Rectal smooth muscle tissue (tissue), 1 donor: ENCODE results near the gene SRXN1.

Experiments
- H3K27ac ChIP-seq: one replicate; pipeline ENCODE4 v1.7.0; 2013; ENCODE audit warnings: low read depth, low read length, inconsistent platforms
- H3K27me3 ChIP-seq: one replicate; pipeline ENCODE4 v1.7.0; 2013; ENCODE audit warnings: low read length; ENCODE audit not compliant: control insufficient read depth, insufficient read depth
- H3K36me3 ChIP-seq: one replicate; pipeline ENCODE4 v1.7.0; 2013; ENCODE audit warnings: low read length; ENCODE audit not compliant: control insufficient read depth, insufficient read depth
- H3K4me1 ChIP-seq: one replicate; pipeline ENCODE4 v1.7.0; 2013; ENCODE audit warnings: low read length; ENCODE audit not compliant: control insufficient read depth, insufficient read depth
- H3K4me3 ChIP-seq: one replicate; pipeline ENCODE4 v1.7.0; 2013; ENCODE audit warnings: low read length
- H3K9ac ChIP-seq: one replicate; pipeline ENCODE4 v1.7.0; 2013; ENCODE audit warnings: low read length

The SRXN1 gene

DNA sequence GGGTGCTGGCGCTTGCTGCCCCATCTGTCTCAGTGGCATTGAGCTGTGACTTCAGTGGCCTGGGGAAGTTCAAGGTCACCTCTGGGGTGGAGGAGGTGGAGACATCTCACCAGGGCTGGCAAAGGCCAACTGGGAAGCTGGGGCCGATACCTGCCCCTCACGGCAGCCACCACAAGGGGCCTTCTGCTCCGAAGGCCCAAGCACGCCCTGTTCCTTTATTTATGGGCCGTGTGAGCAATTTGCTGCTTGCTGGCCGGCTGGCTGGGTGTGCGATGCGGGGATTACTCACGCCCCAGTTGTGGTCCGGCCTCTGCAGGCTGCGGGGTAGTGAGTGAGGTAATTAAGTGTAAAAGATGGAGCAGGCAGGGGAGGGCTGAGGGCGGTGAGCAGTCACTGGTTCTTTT, 35.8 kb upstream of the SRXN1 start:
- Histone ChIP-seq H3K9ac (no peak overlapping the region), H3K27ac (no peak overlapping the region), H3K4me1 (no peaks in the 10 kb centered on the region), H3K4me3 (no peak overlapping the region), H3K27me3 (peaks cover 2% of the 10 kb centered on the region), H3K36me3 (no peaks in the 10 kb centered on the region)

DNA sequence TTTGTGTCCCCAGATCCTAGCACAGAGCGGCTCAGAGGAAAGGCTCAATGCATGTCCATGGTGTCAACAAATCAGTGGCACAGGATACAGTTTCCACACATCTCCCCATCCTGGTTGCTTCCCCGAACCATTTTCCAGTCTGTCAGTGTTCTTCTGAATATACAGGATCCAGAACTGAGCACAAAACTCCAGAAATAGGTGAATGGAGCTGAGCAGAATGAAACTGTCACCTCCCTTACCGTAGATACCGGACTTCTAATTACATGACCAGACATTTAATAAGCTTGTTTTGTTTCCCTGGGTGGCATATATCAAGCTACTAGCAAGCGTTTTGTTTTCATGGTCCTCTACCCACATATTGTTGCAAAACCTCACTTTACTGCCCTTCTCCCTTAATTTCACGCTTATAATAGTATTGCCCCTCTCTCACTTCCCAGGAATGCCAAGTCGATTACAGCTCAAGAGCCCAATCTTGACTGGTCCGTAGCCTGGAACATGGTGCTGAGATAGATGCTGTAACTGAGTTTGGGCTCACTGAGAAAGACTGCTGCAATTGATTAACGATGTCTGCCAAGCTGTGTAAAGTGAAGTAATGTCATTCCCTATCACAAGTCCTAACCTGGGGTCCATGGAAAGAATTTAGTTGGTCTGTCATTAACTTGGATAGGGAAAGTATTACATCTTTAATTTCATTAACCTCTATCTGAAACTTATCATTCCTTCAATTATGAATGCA, 34.6 kb upstream of the SRXN1 start:
- no peaks in the 10 kb centered on the region for H3K36me3 ChIP-seq
- H3K4me3 ChIP-seq, result no peak overlapping the region
- H3K27me3 ChIP-seq, result peaks cover 2% of the 10 kb centered on the region
- no peaks in the 10 kb centered on the region for H3K4me1 ChIP-seq
- no peak overlapping the region for H3K9ac ChIP-seq
- no peak overlapping the region for H3K27ac ChIP-seq

- no peaks in the 10 kb centered on the region for H3K36me3 ChIP-seq
- H3K27me3 ChIP-seq, result peaks cover 2% of the 10 kb centered on the region
- H3K4me3 ChIP-seq, result no peak overlapping the region
Measured at GRCh38 chr20:684676-685319, 31.8 kb upstream of the SRXN1 start.

DNA sequence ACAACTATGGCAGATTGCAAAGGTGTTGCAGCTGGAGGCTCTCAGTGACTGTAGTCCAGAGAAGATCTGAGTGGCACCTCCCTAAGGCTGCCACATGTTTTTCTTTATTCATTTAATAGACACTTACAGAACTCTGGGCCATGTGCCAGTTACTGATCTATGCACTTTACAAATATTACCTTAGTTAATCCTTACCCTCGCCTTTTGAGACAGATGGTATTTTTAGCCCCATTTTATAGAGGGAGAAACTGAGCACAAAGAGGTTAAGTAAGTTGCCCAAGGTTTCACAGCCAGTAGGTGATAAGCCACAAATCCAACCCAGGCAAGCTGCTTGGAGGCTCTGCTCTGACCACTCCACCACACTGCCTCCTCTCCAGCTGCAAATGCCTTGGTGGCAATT, 29.1 kb upstream of the SRXN1 start:
- Histone ChIP-seq H3K36me3 (no peaks in the 10 kb centered on the region), H3K27me3 (no peaks in the 10 kb centered on the region), H3K27ac (no peak overlapping the region), H3K4me3 (no peak overlapping the region), H3K9ac (no peak overlapping the region), H3K4me1 (no peaks in the 10 kb centered on the region)

More at GRCh38 chr20:684676-685319, 31.8 kb upstream of the SRXN1 start:
- Histone ChIP-seq H3K27ac (no peak overlapping the region), H3K9ac (no peak overlapping the region), H3K4me1 (no peaks in the 10 kb centered on the region)

DNA sequence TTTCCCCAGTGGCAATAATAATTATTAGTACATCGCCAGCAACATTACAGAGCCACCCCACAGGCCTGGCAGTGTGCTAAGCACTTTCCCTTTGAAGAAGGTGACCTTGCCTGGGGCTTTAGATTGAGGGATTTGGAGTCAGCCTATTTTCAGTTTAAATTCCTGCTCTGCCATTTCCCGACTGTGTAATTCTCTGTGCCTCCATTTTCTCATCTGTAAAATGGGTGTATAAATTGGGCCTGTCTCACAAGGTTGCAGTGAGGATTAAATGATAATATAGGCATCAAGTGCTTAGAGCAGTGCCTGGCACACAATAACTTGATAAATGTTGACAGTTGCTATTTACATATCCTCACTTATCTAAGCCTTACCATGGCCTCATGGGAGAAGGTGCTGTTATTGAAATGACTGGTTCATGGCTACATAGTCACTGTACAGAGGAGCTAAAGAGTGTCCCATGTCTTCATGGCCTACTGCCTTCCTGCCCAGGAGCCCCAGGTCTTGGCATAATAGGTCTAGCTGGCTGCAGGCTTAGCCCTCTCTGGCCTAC, 27.7 kb upstream of the SRXN1 start:
- Histone ChIP-seq H3K27me3 (no peaks in the 10 kb centered on the region), H3K4me3 (no peak overlapping the region)

GRCh38 chr20:677957-678356, 25.0 kb upstream of the SRXN1 start:
- Histone ChIP-seq H3K9ac (no peak overlapping the region), H3K4me3 (no peak overlapping the region), H3K36me3 (no peaks in the 10 kb centered on the region), H3K27me3 (no peaks in the 10 kb centered on the region), H3K27ac (no peak overlapping the region), H3K4me1 (no peaks in the 10 kb centered on the region)

More for the DNA sequence above, 27.7 kb upstream of the SRXN1 start:
- Histone ChIP-seq H3K9ac (no peak overlapping the region), H3K27ac (no peak overlapping the region), H3K4me1 (no peaks in the 10 kb centered on the region), H3K36me3 (no peaks in the 10 kb centered on the region)

- H3K27ac ChIP-seq, result no peak overlapping the region
- H3K4me1 ChIP-seq, result no peaks in the 10 kb centered on the region
- no peaks in the 10 kb centered on the region for H3K36me3 ChIP-seq
- H3K9ac ChIP-seq, result no peak overlapping the region
- peaks cover under 1% of the 10 kb centered on the region for H3K27me3 ChIP-seq
- H3K4me3 ChIP-seq, result no peak overlapping the region
Measured at GRCh38 chr20:676967-677366, 24.0 kb upstream of the SRXN1 start.

GRCh38 chr20:676315-676937, 23.4 kb upstream of the SRXN1 start:
- Histone ChIP-seq H3K27ac (no peak overlapping the region), H3K9ac (no peak overlapping the region), H3K27me3 (peaks cover 4% of the 10 kb centered on the region), H3K4me1 (no peaks in the 10 kb centered on the region), H3K36me3 (no peaks in the 10 kb centered on the region), H3K4me3 (no peak overlapping the region)

DNA sequence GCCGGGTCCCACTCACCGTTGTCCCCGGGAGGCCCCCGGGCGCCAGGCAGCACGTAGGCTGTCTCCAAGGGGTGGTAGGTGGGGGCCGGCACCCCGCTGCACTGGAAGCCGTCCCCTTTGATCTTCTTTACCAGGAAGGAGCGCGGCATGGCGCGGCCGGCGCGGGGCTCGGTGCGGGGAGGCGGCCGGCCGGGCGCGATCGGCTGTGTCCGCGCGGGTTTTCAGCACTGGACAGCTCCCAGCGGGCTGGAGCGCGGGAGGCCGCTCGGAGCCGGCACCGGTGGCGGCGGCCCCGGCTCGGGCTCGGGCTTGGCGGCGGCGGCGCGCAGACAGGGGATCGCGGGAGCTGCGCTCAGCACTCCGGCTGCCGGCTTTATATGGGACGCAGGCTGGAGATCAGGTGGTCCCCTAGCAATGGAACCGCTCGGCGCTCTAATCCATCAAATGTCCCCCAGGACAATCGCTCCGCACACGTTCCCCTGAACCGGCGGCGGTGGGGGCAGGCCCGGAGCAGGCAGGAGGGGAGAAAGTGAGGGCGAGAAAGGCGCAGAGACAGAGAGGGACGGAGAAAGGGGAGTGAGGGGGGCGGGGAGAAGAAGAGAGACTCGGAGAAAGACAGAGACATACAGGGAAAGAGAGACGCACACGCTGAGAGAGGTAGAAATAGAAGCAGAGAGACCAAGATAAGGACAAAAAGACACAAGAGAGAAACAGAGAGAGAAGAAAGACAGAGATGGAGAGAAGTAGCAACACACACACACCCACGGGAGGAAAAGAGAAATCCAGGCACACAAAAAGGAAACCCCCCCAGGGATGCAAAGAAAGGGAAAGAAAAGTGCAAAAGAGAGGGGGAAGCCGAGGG, 22.7 kb upstream of the SRXN1 start, which contains the start of gene SCRT2:
TSS of gene SCRT2 (minus strand) at position 350 of the 862 bp plus-strand sequence. CDS start at position 149, 201 bp downstream.
- no peak within 1 kb of the TSS for H3K9ac ChIP-seq
- H3K27me3 ChIP-seq, result peaks cover 4% of the 10 kb centered on the region
- H3K4me1 ChIP-seq, result no peaks in the 10 kb centered on the region
- peak within 1 kb of the TSS; percentile 12 for H3K4me3 ChIP-seq
- H3K27ac ChIP-seq, result no peak within 1 kb of the TSS
- H3K36me3 ChIP-seq, result no peaks in the 10 kb centered on the region

DNA sequence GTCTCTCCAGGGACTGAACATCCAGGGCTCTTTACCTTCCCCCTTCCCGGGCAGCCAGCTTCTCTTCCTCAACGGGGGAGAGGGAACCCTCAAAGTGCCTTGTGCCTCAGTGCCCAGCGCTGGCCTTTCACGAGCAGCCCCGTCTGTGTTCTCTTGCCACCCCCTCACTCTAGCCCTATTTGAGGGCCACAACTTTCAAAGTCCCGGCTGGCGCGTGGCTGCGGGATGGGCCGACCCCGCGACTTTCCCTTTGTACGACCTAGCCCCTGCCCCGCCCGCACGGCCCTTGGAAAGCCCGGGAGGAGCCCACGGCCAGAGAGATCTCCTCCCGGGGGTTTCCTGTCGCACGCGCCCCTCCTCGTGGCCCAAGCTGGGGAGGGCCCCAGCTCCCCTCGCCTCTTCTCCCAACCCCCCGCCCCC, 22.0 kb upstream of the SRXN1 start:
- Histone ChIP-seq H3K9ac (no peak overlapping the region), H3K4me3 (no peak overlapping the region), H3K4me1 (no peaks in the 10 kb centered on the region), H3K36me3 (no peaks in the 10 kb centered on the region), H3K27me3 (peaks cover 4% of the 10 kb centered on the region), H3K27ac (no peak overlapping the region)

DNA sequence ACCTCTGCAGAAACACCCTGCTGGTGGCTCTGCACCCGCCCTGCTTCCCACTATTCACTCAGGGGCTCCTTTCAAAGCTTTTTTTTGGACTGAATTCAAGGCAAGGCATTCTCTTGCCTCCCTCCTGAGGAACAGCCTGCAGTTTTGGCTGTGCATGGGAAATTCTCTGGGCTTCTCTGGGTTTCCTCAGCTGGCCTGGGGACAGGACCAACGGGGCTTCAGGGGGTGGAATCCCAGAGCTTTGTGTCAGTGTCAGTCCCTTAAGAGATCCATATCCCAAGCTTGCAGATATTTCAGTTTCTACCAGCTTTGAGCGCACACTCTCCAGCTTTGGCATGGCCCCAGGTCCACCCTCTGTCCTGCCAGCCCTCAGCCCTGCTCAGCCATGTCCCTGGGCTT, 20.6 kb upstream of the SRXN1 start:
- Histone ChIP-seq H3K36me3 (no peaks in the 10 kb centered on the region), H3K4me1 (no peaks in the 10 kb centered on the region), H3K4me3 (no peak overlapping the region), H3K27me3 (peaks cover 6% of the 10 kb centered on the region), H3K27ac (no peak overlapping the region), H3K9ac (no peak overlapping the region)
